Measurements from ENCODE around the gene POLE2.

POLE2 gene

GRCh38 chr14:49623941-49624839, 63.8 kb downstream of the POLE2 start:
- Histone ChIP-seq H3K23ac (ENCODE audit: low read length) (no peak overlapping the region), H3K14ac (ENCODE audit: low read length) (no peak overlapping the region), H2AK5ac (ENCODE audit: low read length) (no peak overlapping the region), H3K79me2 (ENCODE audit: control insufficient read depth, insufficient read depth, low read length, poor library complexity) (peaks cover 20% of the 10 kb centered on the region), H3K27ac (ENCODE audit: low read depth, low read length) (no peak overlapping the region), H3K4me3 (ENCODE audit: low read depth, low read length) (no peak overlapping the region), H3K9me3 (ENCODE audit: insufficient read depth, low read depth, low read length) (no peaks in the 10 kb centered on the region), H3K18ac (ENCODE audit: low read length) (no peak overlapping the region), H2AFZ (ENCODE audit: insufficient read depth, low read length, poor library complexity) (no peak overlapping the region), H2BK12ac (ENCODE audit: low read length) (no peak overlapping the region), H3K4ac (ENCODE audit: low read depth, low read length) (no peak overlapping the region), H3K9ac (ENCODE audit: low read length) (no peak overlapping the region), H3K4me2 (ENCODE audit: low read length) (no peak overlapping the region), H3K27me3 (ENCODE audit: insufficient read depth, low read length) (no peaks in the 10 kb centered on the region), H3K36me3 (ENCODE audit: control insufficient read depth in 1 of 2, insufficient read depth in 2 of 2, low read length in 2 of 2) (peaks cover 4 to 8% of the 10 kb centered on the region in 2 experiments), H3K79me1 (ENCODE audit: low read length) (peaks cover 13% of the 10 kb centered on the region), H2BK120ac (ENCODE audit: insufficient read depth, low read length, poor library complexity) (no peak overlapping the region), H2BK5ac (ENCODE audit: low read depth, low read length, poor library complexity) (no peak overlapping the region), H4K8ac (ENCODE audit: low read depth, low read length) (no peak overlapping the region), H4K91ac (ENCODE audit: low read depth, low read length) (no peak overlapping the region), H3K4me1 (ENCODE audit: control insufficient read depth in 1 of 2, insufficient read depth in 2 of 2, low read length in 2 of 2) (peaks cover 3 to 9% of the 10 kb centered on the region in 2 experiments), H4K12ac (ENCODE audit: low read depth, low read length) (no peak overlapping the region)
- no CpG with 5 or more reads among the region's 6 CpGs for WGBS (ENCODE audit: extremely low coverage, insufficient coverage, insufficient read length)
- peak; percentile 64 to 67 for DNase-seq

GRCh38 chr14:49623387-49623786, 64.6 kb downstream of the POLE2 start:
- no peak overlapping the region for H3K4ac ChIP-seq (ENCODE audit: low read depth, low read length)
- H4K12ac ChIP-seq (ENCODE audit: low read depth, low read length) = no peak overlapping the region
- DNase-seq = no peak
- no peak overlapping the region for H3K14ac ChIP-seq (ENCODE audit: low read length)
- H3K36me3 ChIP-seq (ENCODE audit: control insufficient read depth in 1 of 2, insufficient read depth in 2 of 2, low read length in 2 of 2) = peaks cover 7 to 8% of the 10 kb centered on the region in 2 experiments
- WGBS (ENCODE audit: extremely low coverage, insufficient coverage, insufficient read length) = no CpG with 5 or more reads among the region's 3 CpGs
- no peak overlapping the region for H2BK12ac ChIP-seq (ENCODE audit: low read length)
- no peak overlapping the region for H2BK120ac ChIP-seq (ENCODE audit: insufficient read depth, low read length, poor library complexity)
- H4K8ac ChIP-seq (ENCODE audit: low read depth, low read length) = no peak overlapping the region
- H4K91ac ChIP-seq (ENCODE audit: low read depth, low read length) = no peak overlapping the region
- no peaks in the 10 kb centered on the region for H3K9me3 ChIP-seq (ENCODE audit: insufficient read depth, low read depth, low read length)
- no peaks in the 10 kb centered on the region for H3K27me3 ChIP-seq (ENCODE audit: insufficient read depth, low read length)
- no peak overlapping the region for H3K4me2 ChIP-seq (ENCODE audit: low read length)
- peaks cover 13% of the 10 kb centered on the region for H3K79me1 ChIP-seq (ENCODE audit: low read length)
- H3K9ac ChIP-seq (ENCODE audit: low read length) = no peak overlapping the region
- no peak overlapping the region for H2BK5ac ChIP-seq (ENCODE audit: low read depth, low read length, poor library complexity)
- H3K4me1 ChIP-seq (ENCODE audit: control insufficient read depth in 1 of 2, insufficient read depth in 2 of 2, low read length in 2 of 2) = peaks cover 3 to 9% of the 10 kb centered on the region in 2 experiments
- no peak overlapping the region for H3K23ac ChIP-seq (ENCODE audit: low read length)
- no peak overlapping the region for H2AFZ ChIP-seq (ENCODE audit: insufficient read depth, low read length, poor library complexity)
- no peak overlapping the region for H2AK5ac ChIP-seq (ENCODE audit: low read length)
- H3K79me2 ChIP-seq (ENCODE audit: control insufficient read depth, insufficient read depth, low read length, poor library complexity) = peaks cover 20% of the 10 kb centered on the region
- H3K4me3 ChIP-seq (ENCODE audit: low read depth, low read length) = no peak overlapping the region
- H3K18ac ChIP-seq (ENCODE audit: low read length) = no peak overlapping the region
- no peak overlapping the region for H3K27ac ChIP-seq (ENCODE audit: low read depth, low read length)

- Histone ChIP-seq H2BK120ac (ENCODE audit: insufficient read depth, low read length, poor library complexity) (no peak overlapping the region), H3K14ac (ENCODE audit: low read length) (no peak overlapping the region), H3K4ac (ENCODE audit: low read depth, low read length) (no peak overlapping the region), H2BK5ac (ENCODE audit: low read depth, low read length, poor library complexity) (no peak overlapping the region), H3K27ac (ENCODE audit: low read depth, low read length) (no peak overlapping the region), H2AK5ac (ENCODE audit: low read length) (no peak overlapping the region), H3K79me2 (ENCODE audit: control insufficient read depth, insufficient read depth, low read length, poor library complexity) (peaks cover 20% of the 10 kb centered on the region), H3K9me3 (ENCODE audit: insufficient read depth, low read depth, low read length) (no peaks in the 10 kb centered on the region), H3K23ac (ENCODE audit: low read length) (no peak overlapping the region), H3K4me2 (ENCODE audit: low read length) (peak overlapping the region; percentile 89), H4K91ac (ENCODE audit: low read depth, low read length) (no peak overlapping the region), H3K9ac (ENCODE audit: low read length) (no peak overlapping the region), H3K4me3 (ENCODE audit: low read depth, low read length) (no peak overlapping the region), H3K79me1 (ENCODE audit: low read length) (peaks cover 13% of the 10 kb centered on the region), H2BK12ac (ENCODE audit: low read length) (no peak overlapping the region), H3K27me3 (ENCODE audit: insufficient read depth, low read length) (no peaks in the 10 kb centered on the region), H3K18ac (ENCODE audit: low read length) (no peak overlapping the region), H3K4me1 (ENCODE audit: control insufficient read depth in 1 of 2, insufficient read depth in 2 of 2, low read length in 2 of 2) (peaks cover 3 to 9% of the 10 kb centered on the region in 2 experiments), H3K36me3 (ENCODE audit: control insufficient read depth in 1 of 2, insufficient read depth in 2 of 2, low read length in 2 of 2) (peaks cover 11 to 15% of the 10 kb centered on the region in 2 experiments), H4K8ac (ENCODE audit: low read depth, low read length) (no peak overlapping the region), H4K12ac (ENCODE audit: low read depth, low read length) (no peak overlapping the region), H2AFZ (ENCODE audit: insufficient read depth, low read length, poor library complexity) (no peak overlapping the region)
- no CpG with 5 or more reads among the region's 3 CpGs for WGBS (ENCODE audit: extremely low coverage, insufficient coverage, insufficient read length)
- DNase-seq = no peak
Observed at GRCh38 chr14:49622022-49622607, 65.9 kb downstream of the POLE2 start.

- Histone ChIP-seq H3K36me3 (ENCODE audit: control insufficient read depth in 1 of 2, insufficient read depth in 2 of 2, low read length in 2 of 2) (peaks cover 6 to 12% of the 10 kb centered on the region in 2 experiments), H2AFZ (ENCODE audit: insufficient read depth, low read length, poor library complexity) (peak overlapping the region; percentile 95), H3K27ac (ENCODE audit: low read depth, low read length) (peak overlapping the region; percentile 16), H3K14ac (ENCODE audit: low read length) (peak overlapping the region; percentile 82), H3K9ac (ENCODE audit: low read length) (peak overlapping the region; percentile 78), H3K4me1 (ENCODE audit: control insufficient read depth in 1 of 2, insufficient read depth in 2 of 2, low read length in 2 of 2) (peaks cover 3 to 9% of the 10 kb centered on the region in 2 experiments), H2BK5ac (ENCODE audit: low read depth, low read length, poor library complexity) (peak overlapping the region; percentile 53), H4K12ac (ENCODE audit: low read depth, low read length) (peak overlapping the region; percentile 27), H3K79me1 (ENCODE audit: low read length) (peaks cover 13% of the 10 kb centered on the region), H3K4me2 (ENCODE audit: low read length) (peak overlapping the region; percentile 89), H2AK5ac (ENCODE audit: low read length) (peak overlapping the region; percentile 24), H3K23ac (ENCODE audit: low read length) (no peak overlapping the region), H4K8ac (ENCODE audit: low read depth, low read length) (peak overlapping the region; percentile 78), H3K4ac (ENCODE audit: low read depth, low read length) (peak overlapping the region; percentile 38), H3K27me3 (ENCODE audit: insufficient read depth, low read length) (no peaks in the 10 kb centered on the region), H3K18ac (ENCODE audit: low read length) (peak overlapping the region; percentile 85), H3K4me3 (ENCODE audit: low read depth, low read length) (peak overlapping the region; percentile 98), H4K91ac (ENCODE audit: low read depth, low read length) (peak overlapping the region; percentile 56), H3K79me2 (ENCODE audit: control insufficient read depth, insufficient read depth, low read length, poor library complexity) (peaks cover 20% of the 10 kb centered on the region), H3K9me3 (ENCODE audit: insufficient read depth, low read depth, low read length) (no peaks in the 10 kb centered on the region), H2BK12ac (ENCODE audit: low read length) (peak overlapping the region; percentile 23), H2BK120ac (ENCODE audit: insufficient read depth, low read length, poor library complexity) (peak overlapping the region; percentile 18)
- peak in 1 of 2 donors; percentile 53 for DNase-seq
- WGBS (ENCODE audit: extremely low coverage, insufficient coverage, insufficient read length) = no CpG with 5 or more reads among the region's 65 CpGs
Observed at GRCh38 chr14:49621114-49621881, 66.7 kb downstream of the POLE2 start.
